Suppressor macrophage (primary cell): ENCODE data around the gene MCTP1.

Experiments used
- DNase-seq, 4 experiments: peaks; one replicate each; pipeline ENCODE4 v3.0.0-alpha.2; 2020 to 2022

MCTP1 gene

GRCh38 chr5:95070453-95070852 lies 214.4 kb downstream of the MCTP1 start:
- no peak for DNase-seq

DNA sequence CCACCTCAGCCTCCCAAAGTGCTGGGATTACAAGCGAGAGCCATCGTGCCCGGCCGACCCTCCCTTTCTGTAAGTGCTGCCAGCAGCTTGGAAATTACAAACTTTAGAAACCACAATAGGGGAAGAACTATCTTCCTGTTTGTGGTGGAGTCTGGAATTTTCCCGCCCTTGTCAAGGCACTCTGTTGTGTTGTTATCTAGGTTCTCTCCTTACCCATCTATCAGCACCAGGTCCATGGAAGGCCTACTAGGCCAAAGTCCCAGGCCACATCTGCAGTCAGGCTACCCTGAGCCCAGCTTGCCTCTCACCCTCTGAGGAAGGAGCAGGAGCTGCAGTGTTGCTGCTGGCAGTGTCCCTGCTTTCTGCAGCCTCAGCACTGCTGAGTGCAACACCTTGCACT lies 214.9 kb downstream of the MCTP1 start:
- DNase-seq = peak; percentile 45 to 77 (median 70)

GRCh38 chr5:95069021-95069420 lies 215.9 kb downstream of the MCTP1 start:
- no peak for DNase-seq

GRCh38 chr5:95068289-95068910 lies 216.5 kb downstream of the MCTP1 start:
- no peak for DNase-seq

- no peak for DNase-seq
Measured at GRCh38 chr5:95066048-95066447, 218.8 kb downstream of the MCTP1 start.

DNA sequence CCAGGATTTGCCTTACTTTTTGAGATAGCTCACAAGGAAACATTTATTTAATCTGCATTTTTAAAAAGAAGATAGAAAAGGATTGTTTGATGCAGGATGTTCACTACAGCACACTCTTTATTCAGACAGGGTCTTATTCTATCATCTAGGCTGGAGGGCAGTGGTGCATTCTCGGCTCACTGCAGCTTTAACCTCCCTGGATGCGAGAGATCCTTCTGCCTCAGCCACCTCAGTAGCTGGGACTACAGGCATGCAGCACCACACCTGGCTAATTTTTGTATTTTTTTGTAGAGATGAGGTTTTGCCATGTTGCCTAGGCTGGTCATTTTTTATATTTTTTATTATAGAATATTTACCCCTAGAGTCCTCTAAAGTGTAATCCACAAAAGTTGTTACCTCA lies 221.4 kb downstream of the MCTP1 start:
- no peak for DNase-seq

DNA sequence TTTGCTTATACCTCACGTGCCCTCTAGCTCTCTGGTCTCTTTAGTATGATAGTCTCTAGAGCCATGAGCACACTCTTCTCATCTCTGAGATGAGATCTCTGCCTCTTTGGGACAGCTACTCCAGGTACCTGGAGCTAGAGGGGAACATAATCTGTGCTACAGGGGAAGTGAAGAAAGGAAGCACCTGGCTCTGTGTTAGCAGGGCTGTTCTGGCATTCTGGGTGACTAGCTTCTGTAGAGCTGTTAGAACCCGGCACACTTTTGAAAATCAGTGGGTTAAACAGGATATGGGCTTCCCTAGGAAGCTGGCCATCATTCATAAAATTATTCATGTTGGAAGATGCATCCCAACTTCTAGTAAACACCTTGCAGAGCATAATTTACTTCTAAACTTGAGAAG lies 224.8 kb downstream of the MCTP1 start:
- DNase-seq = no peak

DNA sequence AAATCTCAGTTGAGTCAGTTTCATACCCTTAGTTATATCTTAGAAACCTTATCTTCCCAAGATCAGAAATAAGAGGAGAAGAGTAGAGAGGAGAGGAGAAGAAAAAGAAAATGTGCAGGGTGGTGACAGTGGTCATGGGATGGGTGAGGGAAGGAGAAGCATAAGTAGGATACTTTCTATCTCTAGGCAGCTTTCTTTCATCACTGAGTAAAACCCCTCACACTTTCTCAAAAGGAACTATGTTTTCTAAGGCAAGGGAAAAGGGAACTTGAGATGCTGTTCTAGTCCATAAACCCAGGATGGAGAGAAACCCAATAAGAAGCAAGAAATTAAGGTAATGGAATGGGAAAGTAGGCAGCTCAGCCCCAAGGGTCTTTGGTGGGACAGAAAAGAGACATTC lies 225.3 kb downstream of the MCTP1 start:
- peak; percentile 15 to 68 (median 46) for DNase-seq

DNA sequence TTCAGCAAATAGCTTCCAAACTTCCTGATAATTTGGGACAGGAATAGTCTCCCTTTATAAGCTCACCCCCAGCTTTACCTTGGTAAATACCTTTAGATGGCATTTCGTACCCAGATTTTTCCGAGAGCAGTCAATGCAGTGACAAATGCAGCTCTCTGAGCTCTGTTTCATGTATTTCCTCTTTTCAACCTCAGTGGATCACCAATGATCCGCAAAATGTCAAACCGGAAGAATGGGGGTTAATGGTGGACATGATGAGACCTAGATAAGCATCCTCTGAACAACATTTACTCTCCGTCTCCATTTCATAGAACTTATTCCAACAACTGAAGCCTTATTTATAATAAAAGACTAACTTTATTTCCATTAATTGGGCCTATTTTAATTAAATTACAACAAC lies 227.3 kb downstream of the MCTP1 start:
- DNase-seq = no peak

DNA sequence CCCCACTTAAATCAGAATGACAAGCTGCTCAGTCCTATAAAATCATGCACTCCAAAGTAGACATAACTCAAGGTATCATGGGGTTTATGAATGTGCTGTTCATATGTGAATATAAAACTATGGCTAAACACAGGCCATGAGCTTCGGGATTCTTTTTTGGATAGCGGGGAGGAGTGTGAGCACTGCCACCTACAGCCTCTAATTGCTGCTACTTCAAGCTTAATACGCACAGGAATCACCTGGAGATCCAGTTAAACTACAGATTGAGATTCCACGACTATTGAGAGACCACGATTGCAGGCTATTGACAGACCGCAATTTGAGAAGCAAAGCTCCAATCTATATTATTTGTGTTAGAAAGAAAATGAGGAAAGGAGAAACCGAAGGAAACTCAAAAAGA lies 231.6 kb downstream of the MCTP1 start:
- DNase-seq = no peak

GRCh38 chr5:95050708-95051107 lies 234.2 kb downstream of the MCTP1 start:
- DNase-seq = no peak

- DNase-seq = peak; percentile 32 to 80 (median 62)
Measured at GRCh38 chr5:95048628-95049027, 236.3 kb downstream of the MCTP1 start.

DNA sequence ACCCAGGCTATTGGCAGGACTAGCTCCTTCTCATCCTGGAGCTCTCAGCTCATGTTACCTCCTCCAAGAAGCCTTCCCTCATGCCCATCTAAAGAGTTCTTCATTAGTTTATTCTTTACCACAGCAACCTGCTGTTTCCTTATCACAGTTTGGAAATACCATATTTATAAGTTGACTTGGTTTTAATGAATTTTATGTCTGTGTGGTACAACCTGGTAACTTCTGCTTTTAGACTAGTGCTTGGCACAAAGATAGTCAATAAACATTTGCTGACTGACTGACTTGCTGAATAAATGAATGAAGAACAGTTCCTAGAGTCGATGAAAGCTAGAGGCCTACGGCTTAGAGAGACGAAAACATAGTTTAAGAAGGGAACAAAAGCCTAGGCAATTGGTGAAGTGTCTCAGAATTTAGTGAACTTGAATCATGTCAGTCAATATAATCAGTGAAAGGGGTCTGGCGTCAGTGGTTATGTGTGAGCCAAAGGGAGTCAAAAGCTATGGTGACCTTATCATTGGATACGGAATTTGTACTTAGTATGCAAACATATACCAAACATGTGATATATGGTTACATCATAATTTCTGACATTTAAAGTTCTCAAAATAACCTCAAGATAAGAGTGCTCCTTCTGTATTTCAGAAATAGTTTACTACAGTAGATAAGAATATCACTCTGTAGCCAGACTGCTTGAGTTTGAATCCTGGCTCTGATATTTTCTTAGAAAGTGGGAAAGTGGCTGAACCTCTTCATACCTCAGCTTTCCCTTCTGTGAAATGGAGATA lies 239.5 kb downstream of the MCTP1 start:
- DNase-seq = no peak

GRCh38 chr5:95044096-95044495 lies 240.8 kb downstream of the MCTP1 start:
- DNase-seq = no peak

DNA sequence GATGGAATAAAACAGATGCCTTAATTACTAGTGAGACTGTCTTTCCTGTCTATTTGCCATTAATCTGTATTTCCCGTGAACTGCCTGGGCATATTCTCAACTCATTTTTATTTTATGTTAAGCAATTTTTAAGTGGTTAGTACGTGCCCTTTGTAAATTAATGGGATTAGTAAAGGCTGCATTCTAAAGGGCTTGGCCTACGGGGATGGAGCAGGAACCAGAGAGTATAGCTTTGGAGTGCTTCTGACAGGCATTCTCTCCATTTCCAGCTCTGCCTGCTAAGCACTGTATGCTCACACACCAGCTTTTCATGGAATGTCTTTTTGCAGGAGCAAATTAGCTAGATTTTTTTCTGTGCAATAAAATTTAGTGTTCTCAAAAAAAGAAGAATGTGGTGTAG lies 241.2 kb downstream of the MCTP1 start:
- DNase-seq = no peak

GRCh38 chr5:95043234-95043633 lies 241.7 kb downstream of the MCTP1 start:
- peak; percentile 48 to 82 (median 76) for DNase-seq

DNA sequence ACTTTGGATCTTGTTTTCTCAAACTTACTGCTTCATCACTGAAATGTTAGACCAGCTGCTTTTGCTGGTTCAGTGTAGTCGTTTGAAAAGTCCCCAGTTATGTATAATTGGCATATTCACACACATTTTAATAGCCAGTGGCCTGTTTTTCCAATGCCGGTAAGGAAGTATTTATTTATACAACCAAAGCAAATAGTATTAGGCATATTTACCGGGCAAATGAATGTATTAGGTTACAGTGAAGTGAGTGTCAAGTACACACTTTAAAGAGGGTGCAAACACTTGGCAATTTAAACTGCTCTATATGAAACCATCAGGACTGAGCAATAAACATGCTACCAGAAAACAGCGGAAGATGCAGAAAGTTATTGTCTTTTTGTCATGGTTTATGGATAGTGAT lies 242.9 kb downstream of the MCTP1 start:
- DNase-seq = no peak

DNA sequence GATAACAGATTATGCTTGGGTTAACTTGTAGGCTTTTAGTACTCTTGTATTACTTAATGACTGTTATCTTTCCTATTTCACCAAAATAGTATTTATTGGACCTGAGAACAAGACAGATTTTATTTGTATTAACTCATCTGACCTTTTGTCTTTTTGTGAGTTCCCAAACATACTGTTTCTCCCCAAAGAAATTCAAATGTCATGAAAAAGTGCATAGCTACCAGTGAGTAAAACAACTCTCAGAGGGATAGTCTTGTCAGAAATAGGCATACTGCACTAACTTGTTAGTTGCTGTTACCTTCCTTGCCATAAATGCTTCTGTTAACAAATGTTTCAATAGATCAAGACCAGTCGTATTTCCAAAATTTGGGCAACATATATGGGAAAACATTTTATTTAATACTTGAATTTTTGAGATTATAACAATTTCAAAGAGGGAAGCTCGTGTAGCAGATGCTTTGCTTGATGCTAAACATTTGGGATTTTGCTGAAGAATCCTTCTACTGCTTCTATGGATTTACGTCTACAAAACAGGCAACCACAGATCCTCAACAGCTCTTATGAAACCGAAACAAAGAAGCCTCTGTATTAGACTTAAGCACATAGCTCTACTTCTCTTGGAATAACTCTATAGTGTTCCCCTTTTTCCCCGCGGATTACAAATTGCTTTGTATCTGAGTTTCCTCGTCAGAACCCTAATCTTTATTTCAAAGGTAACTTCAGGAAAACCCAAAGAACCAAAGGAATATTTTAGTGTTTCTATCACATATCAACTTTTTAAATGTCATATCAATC lies 248.8 kb downstream of the MCTP1 start:
- DNase-seq = peak; percentile 36 to 75 (median 52)

DNA sequence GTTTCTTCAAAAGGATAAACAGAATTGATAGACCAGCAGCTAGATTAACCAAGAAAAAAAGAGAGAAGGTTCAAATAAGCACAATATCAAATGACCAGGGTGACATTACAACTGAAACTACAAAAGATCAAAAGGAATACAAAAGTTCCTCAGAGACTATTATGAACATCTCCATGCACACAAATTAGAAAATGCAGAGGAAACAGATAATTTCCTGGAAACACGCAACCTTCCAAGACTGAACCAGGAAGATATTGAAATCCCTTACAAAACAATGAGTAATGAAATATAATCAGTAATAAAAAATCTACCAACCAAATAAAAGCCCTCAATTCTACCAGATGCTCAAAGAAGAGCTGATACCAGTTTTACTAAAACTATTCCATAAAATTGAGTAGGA lies 252.1 kb downstream of the MCTP1 start:
- DNase-seq = no peak

- peak; percentile 9 to 42 (median 36) for DNase-seq
Measured at GRCh38 chr5:95029569-95030366, 255.1 kb downstream of the MCTP1 start.

- DNase-seq = peak in 1 of 4 experiments; percentile 21
Measured at GRCh38 chr5:95027775-95028174, 257.1 kb downstream of the MCTP1 start.

GRCh38 chr5:95027151-95027721 lies 257.7 kb downstream of the MCTP1 start:
- DNase-seq = peak; percentile 54 to 80 (median 68)
